Measurements from ENCODE around the gene SH3D19. TPM values are rescaled to one million over a fixed set of nuclear protein-coding genes. Genes with fewer than 3 reads are reported as not detected.

Gene SH3D19
- total RNA-seq, 1 experiment from 2014 or later = 18.4 TPM

GRCh38 chr4:151228189-151229119, 97.0 kb downstream of the SH3D19 start:
- no peak for DNase-seq (ENCODE audit: low spot score)

GRCh38 chr4:151227731-151228130, 97.7 kb downstream of the SH3D19 start:
- DNase-seq (ENCODE audit: low spot score) = peak; percentile 18

DNA sequence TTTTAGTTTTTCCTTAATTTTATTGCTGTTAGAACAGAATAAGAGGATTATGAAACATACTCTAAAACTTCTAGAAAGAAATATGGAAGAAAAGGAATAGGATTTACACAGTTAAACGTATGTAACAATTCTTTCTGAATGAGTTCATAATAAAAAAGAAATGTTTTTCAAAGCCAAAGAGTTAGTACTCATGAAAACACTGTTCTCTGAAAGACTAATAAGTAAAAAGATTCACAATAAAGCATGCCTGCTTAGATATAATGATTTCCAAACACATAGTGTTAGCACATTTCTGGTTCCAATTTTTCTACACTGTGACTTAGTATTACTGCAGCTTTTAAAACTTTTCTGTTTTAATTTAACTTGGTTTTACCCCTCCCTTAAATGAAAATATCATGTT, 98.2 kb downstream of the SH3D19 start:
- no peak for DNase-seq (ENCODE audit: low spot score)

DNA sequence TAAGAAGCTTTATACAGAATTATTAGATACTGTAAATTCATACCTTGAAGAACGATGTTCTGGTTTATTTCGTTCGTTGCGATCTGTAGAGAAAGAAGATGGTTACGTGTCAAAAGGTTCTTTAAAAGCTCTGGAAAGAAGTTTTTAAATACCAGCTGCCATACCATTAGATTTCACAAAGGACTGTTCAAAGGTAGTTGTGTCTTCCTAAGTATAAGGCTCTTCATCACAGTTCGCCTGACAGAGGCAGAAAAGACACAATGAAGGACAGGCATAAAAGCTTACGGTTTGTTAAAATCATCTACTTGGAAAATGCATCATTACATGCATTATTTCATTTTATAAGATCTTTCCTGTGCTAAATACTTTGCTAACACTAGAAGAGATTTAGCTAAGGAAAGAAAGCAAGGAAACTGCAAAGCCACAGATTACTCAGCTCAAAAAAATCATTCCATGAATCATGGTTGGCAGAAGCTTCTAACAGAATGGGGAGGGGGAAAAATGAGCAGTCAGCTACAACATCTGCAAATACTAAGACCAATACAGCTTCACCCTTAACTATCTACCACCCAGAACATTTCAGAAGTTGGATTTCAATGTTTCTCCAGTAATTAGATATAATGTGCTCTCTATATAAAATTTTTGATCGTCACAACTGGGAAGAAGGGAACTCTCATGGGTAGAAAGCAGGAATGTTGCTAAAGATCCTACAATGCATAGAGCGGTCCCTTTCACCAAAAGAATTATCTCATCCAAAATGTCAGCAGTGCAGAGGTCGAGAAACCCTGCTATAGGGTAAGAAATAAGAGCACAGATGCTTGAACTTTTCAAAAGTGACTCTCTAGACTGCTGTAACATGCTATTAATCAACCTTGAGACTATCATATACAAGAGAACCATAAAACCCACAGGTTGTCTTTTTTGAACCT, 99.1 kb downstream of the SH3D19 start:
- DNase-seq (ENCODE audit: low spot score) = peak; percentile 76

- no peak for DNase-seq (ENCODE audit: low spot score)
These were observed 101.9 kb downstream of the SH3D19 start for GRCh38 chr4:151223465-151223864.

GRCh38 chr4:151219948-151220347, 105.5 kb downstream of the SH3D19 start:
- no peak for DNase-seq (ENCODE audit: low spot score)

- DNase-seq (ENCODE audit: low spot score) = no peak
These were observed 106.3 kb downstream of the SH3D19 start for GRCh38 chr4:151219091-151219490.

DNA sequence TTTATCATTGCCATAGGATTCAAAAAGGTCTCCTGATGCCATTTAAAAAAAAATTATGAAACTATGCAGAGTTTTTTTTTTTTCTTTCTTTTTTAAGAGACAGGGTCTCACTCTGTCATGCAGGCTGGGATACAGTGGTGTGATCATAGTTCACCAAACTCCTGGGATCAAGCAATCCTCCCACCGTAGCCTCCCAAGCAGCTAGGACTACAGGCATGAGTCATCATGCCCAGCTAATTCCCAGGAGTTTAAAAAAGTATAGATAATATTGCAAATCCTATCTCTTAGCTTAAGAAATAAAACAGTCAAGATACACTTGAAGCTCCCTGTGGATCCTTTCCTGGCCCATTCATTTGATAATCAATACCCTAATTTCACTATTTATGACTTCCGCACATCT, 107.1 kb downstream of the SH3D19 start:
- DNase-seq (ENCODE audit: low spot score) = no peak

DNA sequence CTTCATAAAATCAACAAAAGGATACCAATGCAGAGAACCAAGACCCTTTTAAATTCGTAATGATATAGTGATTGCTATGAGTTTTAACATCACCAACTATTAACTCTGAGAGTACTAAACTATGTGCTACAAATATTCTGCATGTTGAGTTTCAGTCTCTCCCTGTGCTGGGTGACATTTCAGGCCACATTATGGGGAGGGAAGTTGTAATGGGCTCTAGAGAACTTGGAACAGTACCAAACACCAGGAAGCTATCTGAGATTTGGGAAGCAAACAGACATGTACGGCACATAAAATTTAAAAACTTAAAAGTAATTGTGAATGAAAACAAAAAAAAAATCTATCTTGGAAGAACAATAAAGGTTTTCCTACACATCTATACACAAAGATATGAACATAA, 108.1 kb downstream of the SH3D19 start:
- DNase-seq (ENCODE audit: low spot score) = no peak

DNA sequence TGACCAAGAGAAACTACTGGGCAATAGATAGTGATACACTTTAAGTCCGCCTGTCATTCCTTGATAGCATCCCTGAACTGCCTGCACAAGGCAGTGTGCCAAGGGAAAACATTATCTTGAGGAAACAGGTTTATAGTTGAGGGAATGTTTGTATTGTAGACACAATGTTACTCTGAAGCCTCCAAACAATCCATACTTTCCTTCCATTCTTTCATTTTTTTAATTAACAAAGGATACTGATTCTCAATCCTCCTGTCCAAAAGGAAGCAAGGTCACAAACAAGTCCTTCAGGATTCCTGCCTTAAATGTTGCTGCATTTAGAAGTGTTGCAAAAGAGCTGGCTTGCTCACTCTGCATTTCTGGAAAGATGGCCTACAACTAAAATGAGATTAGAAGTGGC, 110.1 kb downstream of the SH3D19 start:
- no peak for DNase-seq (ENCODE audit: low spot score)

- DNase-seq (ENCODE audit: low spot score) = no peak
These were observed 117.5 kb downstream of the SH3D19 start for GRCh38 chr4:151207868-151208267.

DNA sequence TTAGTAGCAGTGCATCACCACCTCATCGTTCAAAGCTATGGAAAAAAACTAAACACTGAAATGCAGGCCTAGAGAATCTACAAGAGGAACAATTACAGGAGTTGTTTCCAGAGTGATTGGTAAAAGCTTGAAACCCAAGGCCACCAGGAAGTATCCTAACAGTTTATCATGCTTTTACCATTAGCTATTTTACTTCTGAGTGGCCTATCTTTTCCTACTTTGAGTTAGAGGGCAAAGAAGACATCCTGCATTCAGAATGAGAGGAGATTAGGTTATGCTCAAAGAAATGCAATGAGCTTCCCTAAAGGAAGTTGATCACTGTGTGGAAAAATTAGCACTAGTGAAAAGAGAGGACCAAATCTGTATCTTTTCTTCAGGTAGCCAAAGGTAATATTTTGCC, 118.2 kb downstream of the SH3D19 start:
- DNase-seq (ENCODE audit: low spot score) = no peak

DNA sequence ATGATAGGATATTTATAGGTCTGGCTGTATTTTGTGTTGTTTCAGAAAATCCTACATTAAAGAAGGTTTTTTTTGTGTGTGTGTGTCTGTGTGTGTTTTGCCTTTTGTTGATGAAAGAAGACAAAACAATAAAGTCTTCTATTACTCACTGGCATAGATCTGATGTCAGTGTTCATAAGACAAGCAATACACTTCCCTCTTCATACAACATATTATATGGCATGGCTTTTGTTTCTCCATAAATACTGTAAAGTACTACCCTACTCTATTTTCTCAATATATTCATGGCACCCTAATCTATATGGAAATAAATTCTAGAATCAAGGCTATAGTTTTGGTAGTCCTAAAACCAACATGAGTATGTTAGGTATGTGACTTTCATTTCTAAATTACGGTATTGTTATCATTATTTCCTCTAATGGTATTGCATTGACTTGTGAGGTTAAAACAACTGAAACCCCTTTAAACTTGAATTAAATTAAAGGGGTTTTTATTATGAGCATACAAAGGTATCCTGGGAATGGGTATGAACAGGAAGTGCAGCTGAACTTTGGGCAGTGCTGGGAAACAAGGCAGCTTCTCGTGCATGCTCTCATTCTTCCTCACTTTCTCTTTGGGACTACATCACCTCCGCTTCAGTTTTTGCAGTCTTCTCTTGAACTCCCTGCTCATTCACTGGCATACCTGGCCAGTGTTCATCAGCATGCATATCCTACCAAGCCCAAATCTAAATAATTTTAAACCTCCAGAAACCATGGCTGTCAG, 119.0 kb downstream of the SH3D19 start:
- no peak for DNase-seq (ENCODE audit: low spot score)

GRCh38 chr4:151205722-151206121, 119.7 kb downstream of the SH3D19 start:
- no peak for DNase-seq (ENCODE audit: low spot score)

GRCh38 chr4:151204925-151205524, 120.4 kb downstream of the SH3D19 start:
- DNase-seq (ENCODE audit: low spot score) = no peak

- no peak for DNase-seq (ENCODE audit: low spot score)
These were observed 122.5 kb downstream of the SH3D19 start for GRCh38 chr4:151202851-151203455.

DNA sequence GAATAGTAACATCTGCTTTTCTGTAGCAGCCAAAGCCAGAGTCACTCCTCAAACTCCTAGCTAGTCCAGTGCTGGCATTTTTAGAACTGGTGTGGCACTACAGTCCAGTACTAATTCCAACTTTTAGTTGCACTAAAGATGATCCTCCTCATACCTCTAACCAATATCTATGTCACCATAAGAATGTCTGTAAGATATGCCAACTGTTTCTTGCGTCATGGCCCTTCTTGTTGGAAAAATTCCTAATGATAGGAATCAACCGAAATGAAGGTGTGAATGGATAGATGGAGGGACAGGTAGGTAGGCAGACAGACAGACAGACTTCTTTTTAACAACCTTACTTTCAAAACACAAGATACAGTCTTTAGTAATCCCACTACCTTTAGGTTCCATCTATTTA, 123.0 kb downstream of the SH3D19 start:
- no peak for DNase-seq (ENCODE audit: low spot score)

GRCh38 chr4:151199319-151200190, 125.8 kb downstream of the SH3D19 start:
- DNase-seq (ENCODE audit: low spot score) = no peak

- no peak for DNase-seq (ENCODE audit: low spot score)
These were observed 126.7 kb downstream of the SH3D19 start for GRCh38 chr4:151198748-151199147.

- no peak for DNase-seq (ENCODE audit: low spot score)
These were observed 128.2 kb downstream of the SH3D19 start for GRCh38 chr4:151197247-151197646.

All from A172 (cell line).